GM10266 (cell line): ENCODE results near the gene RABGAP1L.

ENCODE experiments used
- DNase-seq: peaks from one replicate; pipeline ENCODE4 v3.0.0; 2012; ENCODE audit errors: extremely low spot score
- CTCF ChIP-seq: IDR thresholded peaks from 2 replicates; pipeline ENCODE4 v1.5.1; 2012; ENCODE audit warnings: mild to moderate bottlenecking, low read depth; ENCODE audit not compliant: control insufficient read depth, insufficient read depth; ENCODE audit errors: missing control alignments

Gene RABGAP1L

GRCh38 chr1:174799136-174799479, 639.8 kb downstream of the RABGAP1L start:
- no peak for DNase-seq
- no peak for TF ChIP-seq CTCF

GRCh38 chr1:174800216-174800851, 641.0 kb downstream of the RABGAP1L start:
- TF ChIP-seq CTCF = no peak

GRCh38 chr1:174800876-174801275, 641.6 kb downstream of the RABGAP1L start:
- no peak for DNase-seq
- no peak for TF ChIP-seq CTCF

More at GRCh38 chr1:174800216-174800851, 641.0 kb downstream of the RABGAP1L start:
- DNase-seq = no peak

- no peak for TF ChIP-seq CTCF
Measured at GRCh38 chr1:174809755-174810280, 650.5 kb downstream of the RABGAP1L start.

GRCh38 chr1:174812016-174812415, 652.7 kb downstream of the RABGAP1L start:
- DNase-seq = no peak
- no peak for TF ChIP-seq CTCF

More at GRCh38 chr1:174809755-174810280, 650.5 kb downstream of the RABGAP1L start:
- DNase-seq = no peak

- TF ChIP-seq CTCF = no peak
- no peak for DNase-seq
Measured at GRCh38 chr1:174812656-174813055, 653.3 kb downstream of the RABGAP1L start.

- TF ChIP-seq CTCF = no peak
- peak; percentile 15 for DNase-seq
Measured at GRCh38 chr1:174815036-174815435, 655.7 kb downstream of the RABGAP1L start.
